GM12878 (cell line): ENCODE measurements around the gene RHOT1.

ENCODE experiments used
- ATF2 ChIP-seq: IDR thresholded peaks from 2 replicates; pipeline ENCODE4 v1.6.1; 2012; ENCODE audit warnings: low read length, inconsistent platforms
- BHLHE40 ChIP-seq, 2 experiments: fragments of 450-650 bp in 1 of 2; IDR thresholded peaks; 2 replicates each; pipeline ENCODE4 v1.6.1; 2011 to 2017; ENCODE audit warnings: low read depth in 2 of 2, borderline replicate concordance in 1 of 2, improper control_type of control experiment in 1 of 2, low read length in 1 of 2, mild to moderate bottlenecking in 1 of 2
- E2F4 ChIP-seq: IDR thresholded peaks from 2 replicates; pipeline ENCODE4 v1.6.1; 2012; ENCODE audit warnings: low read depth, low read length, improper control_type of control experiment
- EP300 ChIP-seq, 2 experiments: fragments of 150-350 bp in 1 of 2; IDR thresholded peaks; 2 replicates each; pipeline ENCODE4 v1.6.1; 2011 to 2012; ENCODE audit warnings: low read depth in 2 of 2, low read length in 2 of 2, borderline replicate concordance in 1 of 2, improper control_type of control experiment in 1 of 2, inconsistent platforms in 1 of 2; ENCODE audit not compliant: control insufficient read depth in 1 of 2
- ETV6 ChIP-seq, 2 experiments: fragments of 450-650 bp in 1 of 2; IDR thresholded peaks in 1 of 2; conservative IDR thresholded peaks in 1 of 2; 2 replicates each; pipeline ENCODE4 v1.6.1; 2014; ENCODE audit warnings: antibody characterized with exemption in 1 of 2, borderline replicate concordance in 1 of 2, low read depth in 1 of 2, mild to moderate bottlenecking in 1 of 2, moderate library complexity in 1 of 2
- EZH2 ChIP-seq: IDR thresholded peaks from 2 replicates; pipeline ENCODE4 v1.6.1; 2012; ENCODE audit warnings: low read depth, mild to moderate bottlenecking, control low read depth, inconsistent platforms, low read length, borderline replicate concordance; ENCODE audit not compliant: control insufficient read depth
- FOS ChIP-seq: IDR thresholded peaks from 3 replicates; pipeline ENCODE4 v1.6.1; 2011; ENCODE audit warnings: borderline replicate concordance; ENCODE audit not compliant: insufficient read length; ENCODE audit errors: extremely low read depth
- NFIC ChIP-seq: IDR thresholded peaks from 2 replicates; pipeline ENCODE4 v1.6.1; 2012; ENCODE audit warnings: low read depth, mild to moderate bottlenecking, inconsistent platforms, low read length, moderate library complexity
- POLR2AphosphoS5 ChIP-seq: IDR thresholded peaks from 2 replicates; pipeline ENCODE4 v1.6.1; 2011; ENCODE audit warnings: mild to moderate bottlenecking, low read length, inconsistent platforms
- POU2F2 ChIP-seq: IDR thresholded peaks from 3 replicates; pipeline ENCODE4 v1.6.1; 2011; ENCODE audit warnings: low read depth, mild to moderate bottlenecking, low read length, borderline replicate concordance
- SPI1 ChIP-seq: IDR thresholded peaks from 2 replicates; pipeline ENCODE4 v1.6.1; 2011; ENCODE audit warnings: low read depth, mild to moderate bottlenecking, low read length, moderate library complexity, borderline replicate concordance; ENCODE audit not compliant: insufficient read depth
- ZSCAN29 ChIP-seq: fragments of 450-650 bp; IDR thresholded peaks from 2 replicates; pipeline ENCODE4 v1.6.1; 2017; ENCODE audit warnings: mild to moderate bottlenecking, moderate library complexity

- TF ChIP-seq E2F4, result no peak
- no peak for TF ChIP-seq POLR2AphosphoS5
- no peak for TF ChIP-seq SPI1
- no peak for TF ChIP-seq ATF2
- no peak for TF ChIP-seq BHLHE40 (IDR thresholded peaks at IDR 0.05; ENCODE audit: borderline replicate concordance in 1 of 2, low read depth in 2 of 2, low read length in 1 of 2)
- TF ChIP-seq ZSCAN29, result no peak
- TF ChIP-seq EZH2, result no peak
- TF ChIP-seq EP300 (IDR thresholded peaks at IDR 0.05; ENCODE audit: borderline replicate concordance in 1 of 2, control insufficient read depth in 1 of 2, low read depth in 2 of 2, low read length in 2 of 2), result no peak
- no peak for TF ChIP-seq FOS
- TF ChIP-seq NFIC, result no peak
- TF ChIP-seq POU2F2, result no peak
- no peak for TF ChIP-seq ETV6 (conservative IDR thresholded peaks at IDR 0.05 in 1 of 2, IDR thresholded peaks at IDR 0.05 in 1 of 2; ENCODE audit: borderline replicate concordance in 1 of 2, low read depth in 1 of 2)
Measured at GRCh38 chr17:32264823-32265191, 122.5 kb downstream of the RHOT1 start.
